SJCRH30 (cell line): ENCODE results near the gene KBTBD7. TPM values are rescaled to one million over a fixed set of nuclear protein-coding genes. Genes with fewer than 3 reads are reported as not detected.

Experiments used
- DNase-seq, 2 experiments: peaks; one replicate each; pipeline ENCODE4 v3.0.0-alpha.2; 2015 to 2020
- H3K27ac ChIP-seq: fragments of 250-450 bp; sonication (Bioruptor Pico); 2 replicates; pipeline ENCODE4 v1.5.1; 2020; ENCODE audit warnings: mild to moderate bottlenecking, moderate library complexity
- H3K27me3 ChIP-seq: fragments of 250-450 bp; sonication (Bioruptor Pico); 2 replicates; pipeline ENCODE4 v1.5.1; 2020; ENCODE audit warnings: mild to moderate bottlenecking, moderate library complexity
- H3K36me3 ChIP-seq: fragments of 250-450 bp; sonication (Bioruptor Pico); 2 replicates; pipeline ENCODE4 v1.5.1; 2020; ENCODE audit warnings: mild to moderate bottlenecking, moderate library complexity
- H3K4me1 ChIP-seq: fragments of 250-450 bp; sonication (Bioruptor Pico); 2 replicates; pipeline ENCODE4 v1.5.1; 2020; ENCODE audit warnings: mild to moderate bottlenecking, moderate library complexity
- H3K4me3 ChIP-seq: fragments of 250-450 bp; sonication (Bioruptor Pico); 2 replicates; pipeline ENCODE4 v1.5.1; 2020; ENCODE audit warnings: mild to moderate bottlenecking, moderate library complexity
- H3K9me3 ChIP-seq: fragments of 250-450 bp; sonication (Bioruptor Pico); replicated peaks from 2 replicates; pipeline ENCODE4 v1.5.1; 2020; ENCODE audit warnings: mild to moderate bottlenecking, moderate library complexity
- total RNA-seq: library from RNA; depleted of rRNA; stranded (reverse); fragments of >200 nt; shearing (Covaris generic); gene quantifications from 2 replicates; pipeline ENCODE4 v1.2.3, GENCODE V29; 2014; rRNA removed

Gene KBTBD7, protein sequence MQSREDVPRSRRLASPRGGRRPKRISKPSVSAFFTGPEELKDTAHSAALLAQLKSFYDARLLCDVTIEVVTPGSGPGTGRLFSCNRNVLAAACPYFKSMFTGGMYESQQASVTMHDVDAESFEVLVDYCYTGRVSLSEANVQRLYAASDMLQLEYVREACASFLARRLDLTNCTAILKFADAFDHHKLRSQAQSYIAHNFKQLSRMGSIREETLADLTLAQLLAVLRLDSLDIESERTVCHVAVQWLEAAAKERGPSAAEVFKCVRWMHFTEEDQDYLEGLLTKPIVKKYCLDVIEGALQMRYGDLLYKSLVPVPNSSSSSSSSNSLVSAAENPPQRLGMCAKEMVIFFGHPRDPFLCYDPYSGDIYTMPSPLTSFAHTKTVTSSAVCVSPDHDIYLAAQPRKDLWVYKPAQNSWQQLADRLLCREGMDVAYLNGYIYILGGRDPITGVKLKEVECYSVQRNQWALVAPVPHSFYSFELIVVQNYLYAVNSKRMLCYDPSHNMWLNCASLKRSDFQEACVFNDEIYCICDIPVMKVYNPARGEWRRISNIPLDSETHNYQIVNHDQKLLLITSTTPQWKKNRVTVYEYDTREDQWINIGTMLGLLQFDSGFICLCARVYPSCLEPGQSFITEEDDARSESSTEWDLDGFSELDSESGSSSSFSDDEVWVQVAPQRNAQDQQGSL
- 13.8 and 14.7 TPM in 2 replicates for total RNA-seq

DNA sequence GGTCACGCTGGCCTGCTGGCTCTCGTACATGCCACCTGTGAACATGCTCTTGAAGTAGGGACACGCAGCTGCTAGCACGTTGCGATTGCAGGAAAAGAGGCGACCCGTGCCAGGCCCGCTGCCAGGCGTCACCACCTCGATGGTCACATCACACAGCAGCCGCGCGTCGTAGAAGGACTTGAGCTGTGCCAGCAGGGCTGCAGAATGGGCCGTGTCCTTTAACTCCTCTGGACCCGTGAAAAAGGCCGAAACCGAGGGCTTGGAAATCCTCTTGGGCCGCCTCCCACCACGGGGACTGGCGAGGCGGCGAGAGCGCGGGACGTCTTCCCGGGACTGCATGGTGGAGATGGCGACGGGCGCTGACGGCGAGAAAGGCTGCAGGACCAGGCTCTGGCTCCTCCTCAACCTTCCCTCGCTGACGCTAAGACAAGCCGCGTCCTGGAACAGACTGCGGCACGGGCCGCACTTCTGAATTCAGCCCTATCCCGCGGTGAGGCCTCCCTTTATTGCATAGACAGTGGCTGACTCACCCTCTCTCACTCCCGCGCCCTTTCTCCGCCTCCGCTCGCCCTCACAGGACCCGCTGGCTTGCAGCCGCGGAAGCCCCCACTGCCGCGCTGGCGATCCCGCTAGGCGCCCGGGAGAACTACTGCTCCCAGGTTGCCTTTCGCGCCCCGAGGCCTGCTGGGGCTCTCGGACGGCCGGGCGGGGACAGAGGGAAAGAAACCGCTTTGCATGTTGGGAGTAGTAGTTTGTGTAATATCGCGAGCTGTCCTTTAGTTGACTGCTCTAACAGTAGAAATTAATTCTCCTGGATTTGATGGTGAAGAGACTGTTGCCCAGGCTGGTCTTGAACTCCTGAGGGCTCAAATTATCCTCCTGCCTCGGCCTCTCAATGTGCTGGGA, at the start of gene KBTBD7:
Gene KBTBD7 (minus strand): TSS at position 651 of the 906 bp plus-strand sequence. CDS start 312 bp downstream, at position 339.
- Histone ChIP-seq H3K36me3 (0 out of 2 replicates have a peak, but pooled peaks cover 2% of the 10 kb centered on the region), H3K27ac (peak within 1 kb of the TSS; percentile 81)
- DNase-seq, result peak; percentile 96 to 97

DNA sequence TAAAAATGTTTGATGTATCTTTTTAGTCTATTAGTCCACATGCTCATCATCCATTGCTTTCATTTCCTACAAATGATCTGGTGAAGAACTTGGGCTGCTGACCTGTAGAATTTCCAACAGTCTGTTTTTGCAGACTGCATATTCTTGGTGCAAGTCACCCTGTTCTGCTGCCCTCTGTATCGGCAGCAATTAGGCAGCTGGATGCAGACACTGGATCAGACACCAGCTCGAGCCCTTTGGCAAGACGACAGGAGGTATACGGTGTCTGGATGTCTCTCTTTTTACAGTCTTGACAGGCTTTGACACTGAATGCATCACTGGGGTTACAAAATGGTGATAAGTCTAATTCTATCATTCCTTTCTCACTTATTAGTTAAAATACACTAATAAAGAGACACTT, 47.3 kb upstream of the KBTBD7 start:
- no peak overlapping the region for H3K4me3 ChIP-seq
- peaks cover under 1% of the 10 kb centered on the region; the same call in 1 of the 2 replicates for H3K36me3 ChIP-seq
- DNase-seq, result no peak
- H3K4me1 ChIP-seq, result peaks cover 10% of the 10 kb centered on the region
- no peaks in the 10 kb centered on the region for H3K9me3 ChIP-seq
- H3K27ac ChIP-seq, result no peak overlapping the region
- no peaks in the 10 kb centered on the region for H3K27me3 ChIP-seq

More for the DNA sequence above, at the start of gene KBTBD7:
- Histone ChIP-seq H3K4me3 (peak within 1 kb of the TSS; percentile 64), H3K27me3 (no peaks in the 10 kb centered on the region), H3K9me3 (0 out of 2 replicates have a peak, but pooled peaks cover 4% of the 10 kb centered on the region), H3K4me1 (no peaks in the 10 kb centered on the region)

DNA sequence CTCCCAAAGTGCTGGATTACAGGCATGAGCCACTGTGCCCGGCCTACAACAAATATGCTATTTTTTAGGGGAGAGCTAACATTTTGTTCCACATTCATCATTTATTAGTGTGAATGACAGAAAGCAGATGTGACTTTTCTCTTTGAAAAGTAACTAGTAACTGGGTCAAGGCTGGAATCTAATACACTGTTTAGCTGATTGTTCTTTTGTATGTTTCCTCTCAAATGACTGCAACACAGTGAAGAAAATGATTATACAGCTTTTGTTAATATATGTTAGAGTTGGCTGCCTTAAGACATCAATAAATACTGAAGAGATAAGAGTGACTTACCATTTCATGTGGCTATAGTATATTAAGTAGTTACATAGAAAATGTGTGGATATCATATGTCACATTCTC, 42.0 kb upstream of the KBTBD7 start:
- Histone ChIP-seq H3K9me3 (no peaks in the 10 kb centered on the region), H3K4me1 (no peaks in the 10 kb centered on the region; the same call in 1 of the 2 replicates), H3K4me3 (no peak overlapping the region), H3K36me3 (peaks cover 8% of the 10 kb centered on the region), H3K27ac (no peak overlapping the region), H3K27me3 (no peaks in the 10 kb centered on the region)
- DNase-seq, result no peak

DNA sequence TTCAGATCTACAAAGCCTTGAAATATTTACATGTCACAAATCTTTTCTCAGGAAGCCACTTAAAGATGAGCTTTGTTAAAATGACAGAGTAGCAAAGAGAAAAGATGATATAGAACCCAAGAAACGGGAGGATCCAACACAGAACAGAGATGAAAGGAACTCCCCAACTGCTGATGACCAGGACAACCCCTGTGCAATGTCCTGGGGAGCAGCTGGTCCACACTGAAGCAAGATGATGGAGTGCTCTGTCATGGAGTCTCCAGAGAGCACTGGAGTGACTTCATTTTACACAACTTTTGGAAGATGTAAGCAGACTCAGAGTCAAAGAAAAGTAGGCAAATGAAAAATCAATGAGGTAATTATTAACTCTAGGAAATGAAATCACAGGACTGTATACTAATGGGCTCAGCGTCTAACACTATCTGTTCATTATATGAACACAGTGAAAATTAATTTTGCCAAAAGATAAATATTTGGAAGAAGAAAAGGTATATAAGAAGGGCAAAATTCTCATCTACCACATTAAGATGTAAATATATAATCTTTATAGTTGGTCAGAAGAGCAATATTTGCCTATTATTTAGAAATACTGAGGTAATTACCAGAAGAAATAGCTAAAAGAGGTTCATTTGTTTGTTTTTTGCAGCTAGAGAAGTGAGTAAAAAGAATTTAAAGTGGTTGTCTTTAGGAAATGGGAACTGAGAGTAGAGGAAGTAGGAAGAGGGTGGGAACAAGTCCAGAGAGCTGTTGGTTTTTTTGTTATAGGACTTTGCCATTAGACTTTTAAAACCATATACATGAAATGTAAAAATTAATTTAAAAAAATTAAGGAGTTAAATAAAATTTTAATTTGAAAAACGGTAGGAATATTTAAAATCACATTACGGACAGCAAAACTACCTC, 38.5 kb upstream of the KBTBD7 start:
- no peak for DNase-seq
- Histone ChIP-seq H3K9me3 (no peaks in the 10 kb centered on the region), H3K36me3 (peaks cover 15% of the 10 kb centered on the region), H3K4me3 (no peak overlapping the region), H3K27me3 (no peaks in the 10 kb centered on the region), H3K4me1 (no peaks in the 10 kb centered on the region; the same call in 1 of the 2 replicates), H3K27ac (no peak overlapping the region)

DNA sequence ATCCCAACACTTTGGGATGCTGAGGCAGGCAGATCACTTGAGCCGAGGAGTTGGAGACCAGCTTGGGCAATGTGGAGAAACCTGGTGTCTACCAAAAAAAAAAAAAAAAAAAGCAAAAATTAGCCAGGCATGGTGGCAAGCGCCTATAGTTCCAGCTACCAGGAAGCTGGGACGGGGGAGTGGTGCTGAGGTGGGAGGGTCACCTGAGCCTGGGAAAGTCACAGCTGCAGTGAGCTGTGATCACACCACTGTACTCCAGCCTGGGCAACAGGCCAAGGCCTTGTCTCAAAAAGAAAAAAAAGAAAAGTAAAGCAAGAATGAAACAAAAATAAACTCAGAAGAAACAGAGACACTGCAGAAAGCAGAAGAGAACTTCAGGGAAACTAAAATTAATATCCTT, 37.4 kb upstream of the KBTBD7 start:
- Histone ChIP-seq H3K27me3 (no peaks in the 10 kb centered on the region), H3K9me3 (no peaks in the 10 kb centered on the region), H3K4me3 (no peak overlapping the region), H3K4me1 (no peaks in the 10 kb centered on the region; the same call in 1 of the 2 replicates), H3K27ac (no peak overlapping the region), H3K36me3 (peaks cover 15% of the 10 kb centered on the region)
- DNase-seq, result peak; percentile 55 to 65

DNA sequence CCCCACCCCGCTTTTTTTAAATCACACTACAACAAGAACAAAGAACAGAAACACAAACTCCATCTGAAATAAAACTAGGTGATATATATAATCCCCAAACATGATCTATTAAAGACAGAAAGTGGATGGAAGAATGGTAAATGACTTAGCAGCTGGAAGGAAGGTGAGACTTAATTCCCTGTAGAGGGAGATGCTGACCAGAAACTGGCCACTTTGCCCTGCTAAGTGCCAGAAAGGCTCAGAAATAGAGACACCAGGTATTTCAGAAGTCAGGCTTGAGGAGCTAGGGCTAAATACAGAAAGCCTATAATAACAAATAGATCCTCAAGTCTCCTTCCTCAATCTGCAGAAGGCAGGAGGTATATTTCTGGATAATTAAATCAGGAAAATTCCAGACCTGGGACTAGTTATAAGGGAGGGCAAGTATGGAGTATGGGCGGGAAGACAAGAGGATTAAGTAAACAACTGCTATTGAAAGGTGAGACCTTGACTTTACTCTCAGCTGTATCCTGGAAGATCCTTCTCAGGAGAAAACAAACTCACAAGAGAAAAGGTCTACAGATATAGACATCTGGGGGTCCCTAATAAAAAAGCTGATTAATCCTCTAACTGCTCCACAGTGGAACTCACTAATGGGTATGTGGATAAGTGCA, 36.8 kb upstream of the KBTBD7 start:
- Histone ChIP-seq H3K27me3 (no peaks in the 10 kb centered on the region), H3K27ac (no peak overlapping the region), H3K4me1 (no peaks in the 10 kb centered on the region; the same call in 1 of the 2 replicates), H3K4me3 (no peak overlapping the region), H3K9me3 (no peaks in the 10 kb centered on the region), H3K36me3 (peaks cover 11% of the 10 kb centered on the region; the same call in 1 of the 2 replicates)
- DNase-seq, result no peak

DNA sequence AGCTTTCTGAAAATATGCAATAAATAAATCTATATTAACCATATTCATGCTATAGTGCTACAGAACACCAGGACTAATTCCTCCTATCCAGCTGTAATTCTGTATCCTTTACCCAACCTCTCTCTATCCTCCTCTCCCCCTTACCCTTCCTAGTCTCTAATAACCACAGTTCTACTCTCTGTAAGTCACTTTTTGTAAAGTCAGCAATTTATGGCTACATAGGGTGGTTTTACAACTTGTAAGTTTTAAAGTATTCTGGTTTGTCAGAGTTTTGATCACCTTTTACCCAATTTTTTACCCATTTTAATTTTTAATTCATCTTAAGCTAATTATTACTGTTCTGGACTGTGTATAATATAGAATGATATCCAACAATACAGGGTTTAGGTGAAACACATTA, 35.0 kb upstream of the KBTBD7 start:
- no peaks in the 10 kb centered on the region; the same call in 1 of the 2 replicates for H3K4me1 ChIP-seq
- no peaks in the 10 kb centered on the region for H3K27me3 ChIP-seq
- no peaks in the 10 kb centered on the region for H3K9me3 ChIP-seq
- DNase-seq, result no peak
- H3K36me3 ChIP-seq, result peaks cover 11% of the 10 kb centered on the region; the same call in 1 of the 2 replicates
- H3K4me3 ChIP-seq, result no peak overlapping the region
- H3K27ac ChIP-seq, result no peak overlapping the region

DNA sequence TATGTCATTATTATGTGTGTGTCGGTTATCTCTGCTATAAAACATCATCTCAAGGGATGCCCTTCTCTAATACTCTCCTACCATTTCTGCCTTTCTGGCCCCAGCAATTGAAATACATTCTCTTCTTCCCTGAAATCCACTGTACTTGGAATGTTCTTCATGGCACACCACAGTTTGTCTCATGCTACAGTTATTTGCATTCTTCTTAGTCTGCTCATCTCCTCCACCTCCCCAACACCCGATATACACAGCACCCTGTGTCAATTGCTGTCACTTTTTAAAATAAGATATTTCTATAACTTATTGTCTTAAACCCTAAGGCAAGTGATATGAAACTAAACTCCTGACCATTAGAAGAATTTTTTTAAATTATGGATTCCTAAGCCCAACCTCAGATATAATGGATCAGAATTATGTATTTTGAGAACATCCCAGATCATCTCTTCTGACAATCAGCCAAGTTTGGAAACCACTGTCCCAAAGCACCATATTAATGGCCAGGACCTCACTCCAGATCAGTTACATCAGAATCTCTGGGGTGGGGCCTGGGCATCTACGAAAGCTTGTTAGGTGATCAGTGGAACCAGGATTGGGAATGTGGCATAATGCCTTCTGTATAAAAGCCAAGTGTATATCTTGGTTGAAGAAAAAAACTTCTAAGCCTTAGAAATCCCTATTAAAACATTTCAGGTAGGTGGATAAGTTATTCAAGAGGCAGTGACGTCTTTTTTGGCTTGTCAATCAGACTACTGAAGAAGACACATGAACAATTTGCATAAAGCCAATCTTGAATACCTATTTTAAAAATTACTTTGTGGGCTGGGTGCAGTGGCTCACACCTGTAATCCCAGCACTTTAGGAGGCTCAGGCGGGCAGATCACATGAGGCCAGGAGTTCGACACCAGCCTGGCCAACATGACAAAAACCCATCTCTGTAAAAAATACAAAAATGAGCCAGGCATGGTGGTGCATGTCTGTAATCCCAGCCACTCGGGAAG, 30.0 kb upstream of the KBTBD7 start:
- Histone ChIP-seq H3K36me3 (peaks cover 2% of the 10 kb centered on the region; the same call in 1 of the 2 replicates), H3K27me3 (no peaks in the 10 kb centered on the region), H3K9me3 (no peaks in the 10 kb centered on the region), H3K4me1 (peaks cover 22% of the 10 kb centered on the region), H3K4me3 (no peak overlapping the region), H3K27ac (peak overlapping the region; percentile 24)
- DNase-seq, result no peak

DNA sequence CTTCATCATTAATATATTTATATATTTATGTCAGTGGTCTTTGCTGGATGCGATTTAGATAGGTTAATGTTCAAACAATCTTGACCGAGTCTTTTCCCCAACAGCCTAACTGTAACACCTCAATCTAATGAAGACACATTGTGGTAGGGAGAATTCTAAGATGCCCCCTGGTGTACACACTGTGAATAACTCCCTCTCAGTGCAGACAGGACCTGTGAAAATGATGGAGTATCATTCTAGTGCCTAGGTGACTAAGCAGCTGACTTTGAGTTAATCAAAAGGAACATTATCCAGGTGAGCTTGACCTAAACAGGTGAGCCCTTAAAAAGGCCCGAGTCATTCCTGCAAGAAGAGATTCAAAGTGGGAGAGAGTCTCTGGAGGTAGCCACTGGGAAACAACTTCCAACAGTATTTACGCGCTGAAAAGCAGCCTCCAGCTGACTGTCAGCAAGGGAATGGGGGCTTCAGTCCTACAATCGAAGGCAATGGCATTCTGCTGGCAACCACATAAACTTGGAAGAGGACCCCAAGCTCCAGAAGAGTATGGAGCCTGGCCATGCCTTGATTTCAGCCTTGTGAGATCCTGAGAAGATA, 28.0 kb upstream of the KBTBD7 start:
- Histone ChIP-seq H3K4me1 (peaks cover 26% of the 10 kb centered on the region), H3K27ac (peak overlapping the region; percentile 92), H3K4me3 (no peak overlapping the region), H3K27me3 (no peaks in the 10 kb centered on the region), H3K36me3 (0 out of 2 replicates have a peak, but pooled peaks cover 3% of the 10 kb centered on the region), H3K9me3 (no peaks in the 10 kb centered on the region)
- DNase-seq, result peak; percentile 50 to 79

DNA sequence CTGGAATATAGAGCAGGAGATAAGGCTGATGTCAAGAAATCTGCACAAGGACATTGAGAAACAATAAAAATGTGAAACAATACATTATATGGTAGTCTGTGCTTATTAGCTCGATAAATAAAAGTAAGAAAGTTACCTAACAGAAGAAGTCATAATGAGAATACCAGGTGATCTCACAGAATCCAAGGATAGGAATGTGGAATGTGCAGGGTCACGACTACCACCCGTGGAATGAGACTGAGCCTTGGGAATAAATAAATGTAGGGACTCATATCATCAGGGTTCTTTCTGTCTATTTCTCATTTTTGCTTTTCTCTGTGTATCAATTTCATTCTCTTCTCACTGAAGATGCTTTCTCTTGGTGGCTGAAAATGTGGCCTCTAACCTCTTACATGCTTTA, 26.0 kb upstream of the KBTBD7 start:
- H3K27ac ChIP-seq, result peak overlapping the region; percentile 92

DNA sequence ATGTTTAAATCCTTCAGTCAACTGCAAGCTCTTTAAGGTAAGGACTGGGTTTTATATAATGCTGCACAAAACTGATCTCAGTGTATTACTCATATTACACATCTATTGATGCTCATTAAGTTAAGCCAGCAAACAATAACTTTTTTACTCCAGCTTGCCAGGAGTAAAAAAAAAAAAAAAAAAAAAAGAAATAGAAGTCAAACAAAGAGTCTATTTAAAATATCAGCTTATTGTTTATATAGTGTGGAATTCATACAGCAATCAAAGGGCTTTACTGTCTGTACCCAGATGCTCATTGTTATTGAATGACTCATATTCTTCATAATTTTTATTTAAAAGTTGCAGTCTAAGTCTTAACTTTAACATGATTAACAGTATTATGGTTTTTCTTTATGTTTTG, 21.8 kb upstream of the KBTBD7 start:
- Histone ChIP-seq H3K36me3 (0 out of 2 replicates have a peak, but pooled peaks cover 3% of the 10 kb centered on the region), H3K4me3 (no peak overlapping the region), H3K9me3 (peaks cover 4% of the 10 kb centered on the region; the same call in 1 of the 2 replicates), H3K27ac (no peak overlapping the region; the same call in 1 of the 2 replicates), H3K27me3 (no peaks in the 10 kb centered on the region), H3K4me1 (peaks cover 24% of the 10 kb centered on the region)
- DNase-seq, result peak in 1 of 2 experiments; percentile 18

More for the DNA sequence above, 26.0 kb upstream of the KBTBD7 start:
- H3K36me3 ChIP-seq, result 0 out of 2 replicates have a peak, but pooled peaks cover 3% of the 10 kb centered on the region
- no peaks in the 10 kb centered on the region for H3K27me3 ChIP-seq
- DNase-seq, result no peak
- no peaks in the 10 kb centered on the region for H3K9me3 ChIP-seq
- peaks cover 33% of the 10 kb centered on the region for H3K4me1 ChIP-seq
- peak overlapping the region; percentile 35 for H3K4me3 ChIP-seq

DNA sequence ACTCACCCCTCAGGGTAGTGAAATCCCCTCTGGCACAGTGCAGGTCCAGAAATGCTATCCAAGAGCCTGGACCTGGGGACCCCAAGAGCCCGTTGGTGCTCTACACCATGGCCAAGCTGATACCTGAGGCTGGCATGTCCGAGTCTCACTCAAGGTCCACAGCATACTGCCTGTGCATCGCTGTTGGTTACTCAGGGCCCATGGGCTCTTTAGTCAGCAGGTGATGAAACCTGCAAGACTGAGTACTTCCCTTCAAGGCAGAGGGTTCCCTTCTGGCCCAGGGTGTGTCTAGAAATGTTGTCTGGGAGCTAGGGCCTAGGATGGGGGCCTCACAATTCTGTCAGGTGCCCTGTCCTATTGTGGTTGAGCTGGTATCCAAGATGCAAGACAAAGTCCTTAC, 19.6 kb upstream of the KBTBD7 start:
- 0 out of 2 replicates have a peak, but pooled peaks cover 3% of the 10 kb centered on the region for H3K36me3 ChIP-seq
- H3K9me3 ChIP-seq, result peaks cover 7% of the 10 kb centered on the region; the same call in 1 of the 2 replicates
- no peak for DNase-seq
- no peak overlapping the region for H3K4me3 ChIP-seq
- H3K27ac ChIP-seq, result no peak overlapping the region
- H3K4me1 ChIP-seq, result peaks cover 8% of the 10 kb centered on the region
- H3K27me3 ChIP-seq, result no peaks in the 10 kb centered on the region
